Hematopoietic multipotent progenitor cell treated with erythropoietin and hydrocortisone succinate and interleukin-3 and kit ligand, for 6 days (in vitro differentiated cells): ENCODE measurements around the gene NPPB.
A peak's percentile ranks its signal among the peaks of the same experiment; 100 is the strongest.
"Not testable (repeated sequence)": the region's sequence is repeated elsewhere in the genome, so short reads cannot be mapped to it uniquely, and the experiment has no call there.

Source experiments
- DNase-seq: peaks from one replicate; pipeline ENCODE4 v3.0.0-alpha.2; 2015

Gene NPPB

GRCh38 chr1:11858613-11858967, at the start of gene NPPB:
Gene NPPB, minus strand, starts transcription at chr1:11858945. Its CDS starts 112 bp downstream, at chr1:11858833.
- no peak for DNase-seq

- DNase-seq: peak; percentile 98
Observed at GRCh38 chr1:11908095-11908675, 49.4 kb upstream of the NPPB start.

DNA sequence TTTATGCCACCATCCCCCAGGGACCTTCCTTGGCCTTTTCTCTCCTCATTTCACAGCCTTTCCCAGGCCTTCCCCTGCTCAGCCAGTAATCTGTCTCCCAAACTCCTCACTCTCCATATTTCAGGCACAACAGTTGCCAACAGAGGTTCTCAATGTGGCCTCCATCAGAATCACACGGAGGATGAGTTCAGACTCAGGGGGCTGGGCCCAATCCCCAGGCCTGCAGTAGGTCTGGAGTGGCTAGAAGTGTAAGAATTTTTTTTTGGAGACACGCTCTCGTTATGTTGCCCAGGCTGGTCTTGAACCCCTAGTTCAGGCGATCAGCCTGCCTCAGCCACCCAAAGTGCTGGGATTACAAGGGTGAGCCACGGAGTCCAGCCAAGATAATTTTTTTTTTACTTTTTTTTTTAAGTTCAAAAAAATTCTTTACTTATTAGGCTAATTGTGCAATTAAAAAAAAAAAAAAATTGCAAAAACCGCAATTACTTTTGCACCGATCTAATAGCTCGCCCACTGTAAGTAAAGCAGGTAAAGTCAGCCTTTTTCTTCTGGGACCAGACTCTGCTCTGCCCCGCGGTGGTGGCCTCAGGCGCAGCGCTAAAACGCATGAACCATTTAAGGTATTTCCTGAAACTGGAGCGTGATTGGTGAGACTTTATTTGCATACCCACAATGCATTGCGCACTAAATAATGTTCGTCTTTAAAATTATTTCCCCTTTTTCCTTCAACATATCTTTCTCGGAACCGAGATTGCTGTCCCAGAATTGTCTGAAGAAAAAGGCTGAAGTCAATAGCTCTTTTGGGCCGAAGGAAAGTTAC, 48.7 kb upstream of the NPPB start:
- peak; percentile 98 for DNase-seq

DNA sequence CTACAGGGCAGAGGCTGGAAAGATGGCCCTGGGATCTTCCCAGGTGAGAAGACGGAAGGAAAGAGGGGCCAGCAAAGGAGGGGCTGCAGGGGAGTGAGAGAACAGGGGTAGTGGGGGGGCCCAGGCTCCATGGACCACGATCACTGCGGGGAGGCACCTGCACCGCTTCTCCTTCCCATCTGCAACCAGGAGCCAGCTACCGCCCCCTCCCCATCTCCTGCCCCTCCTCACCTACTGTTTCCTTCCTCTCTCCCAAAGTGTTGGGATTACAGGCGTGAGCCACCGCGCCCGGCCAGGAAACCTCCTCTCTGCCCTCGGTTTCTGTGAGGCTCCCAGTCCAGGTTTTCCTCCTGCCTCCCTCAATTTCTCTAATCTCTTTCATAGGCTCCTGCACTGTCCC, 48.1 kb upstream of the NPPB start:
- no peak for DNase-seq

GRCh38 chr1:11904978-11905377, 46.2 kb upstream of the NPPB start:
- no peak for DNase-seq

DNA sequence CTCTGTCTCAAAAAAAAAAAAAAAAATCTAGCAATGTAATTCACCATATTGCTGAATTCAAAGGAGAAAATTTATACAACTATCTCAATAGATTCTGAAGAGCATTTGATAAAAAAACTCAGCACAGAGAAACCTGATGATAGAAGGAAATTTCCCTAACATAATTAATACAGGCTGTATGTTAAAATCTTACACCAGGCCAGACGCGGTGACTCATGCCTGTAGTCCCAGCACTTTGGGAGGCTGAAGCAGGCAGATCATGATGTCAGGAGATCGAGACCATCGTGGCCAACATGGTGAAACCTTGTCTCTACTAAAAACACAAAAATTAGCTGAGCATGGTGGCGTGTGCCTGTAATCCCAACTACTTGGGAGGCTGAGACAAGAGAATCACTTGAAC, 45.4 kb upstream of the NPPB start:
- DNase-seq: not testable (repeated sequence)

- DNase-seq: no peak
Observed at GRCh38 chr1:11903210-11903609, 44.5 kb upstream of the NPPB start.

- DNase-seq: not testable (repeated sequence)
Observed at GRCh38 chr1:11901446-11901845, 42.7 kb upstream of the NPPB start.

- peak; percentile 53 for DNase-seq
Observed at GRCh38 chr1:11898831-11899467, 40.2 kb upstream of the NPPB start.

DNA sequence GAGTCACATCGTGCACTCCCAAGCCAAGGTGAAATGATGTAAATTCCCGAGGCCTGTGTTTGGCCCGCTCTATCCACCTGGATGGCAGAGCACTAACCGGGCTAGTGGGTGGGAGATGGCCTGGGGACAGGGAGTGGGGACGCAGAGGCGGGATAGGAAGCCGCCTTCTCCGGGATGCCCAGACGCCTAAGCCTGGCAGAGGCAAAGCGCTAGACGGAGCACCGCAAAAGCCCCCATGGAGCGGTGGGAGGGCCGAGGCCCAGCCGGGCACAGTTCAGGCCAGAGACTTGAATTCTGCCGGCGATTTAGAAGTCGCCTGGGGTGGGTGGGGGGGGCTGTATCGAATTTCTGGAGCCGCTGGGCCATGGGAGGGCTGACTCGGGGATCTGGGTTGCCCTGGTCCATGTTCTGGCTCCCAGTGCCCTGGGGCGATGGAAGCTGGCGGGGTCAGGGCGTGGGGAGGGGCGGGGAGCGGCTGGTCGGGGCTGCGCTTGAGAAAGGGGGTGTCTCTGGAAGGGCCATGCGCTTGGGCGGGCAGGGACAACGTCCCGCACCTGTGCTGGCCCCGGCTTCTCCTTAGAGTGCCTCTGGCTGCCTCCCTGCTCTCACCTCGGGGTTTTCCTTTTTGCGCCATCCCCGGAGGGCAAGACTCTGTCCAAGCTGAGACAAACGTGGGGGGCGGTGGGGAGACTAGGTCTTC, 39.5 kb upstream of the NPPB start:
- DNase-seq: no peak

GRCh38 chr1:11894501-11894900, 35.8 kb upstream of the NPPB start:
- not testable (repeated sequence) for DNase-seq

- DNase-seq: peak; percentile 86
Observed at GRCh38 chr1:11893907-11894251, 35.1 kb upstream of the NPPB start.

- DNase-seq: no peak
Observed at GRCh38 chr1:11891433-11892186, 32.9 kb upstream of the NPPB start.

GRCh38 chr1:11888877-11889208, 30.1 kb upstream of the NPPB start:
- no peak for DNase-seq

DNA sequence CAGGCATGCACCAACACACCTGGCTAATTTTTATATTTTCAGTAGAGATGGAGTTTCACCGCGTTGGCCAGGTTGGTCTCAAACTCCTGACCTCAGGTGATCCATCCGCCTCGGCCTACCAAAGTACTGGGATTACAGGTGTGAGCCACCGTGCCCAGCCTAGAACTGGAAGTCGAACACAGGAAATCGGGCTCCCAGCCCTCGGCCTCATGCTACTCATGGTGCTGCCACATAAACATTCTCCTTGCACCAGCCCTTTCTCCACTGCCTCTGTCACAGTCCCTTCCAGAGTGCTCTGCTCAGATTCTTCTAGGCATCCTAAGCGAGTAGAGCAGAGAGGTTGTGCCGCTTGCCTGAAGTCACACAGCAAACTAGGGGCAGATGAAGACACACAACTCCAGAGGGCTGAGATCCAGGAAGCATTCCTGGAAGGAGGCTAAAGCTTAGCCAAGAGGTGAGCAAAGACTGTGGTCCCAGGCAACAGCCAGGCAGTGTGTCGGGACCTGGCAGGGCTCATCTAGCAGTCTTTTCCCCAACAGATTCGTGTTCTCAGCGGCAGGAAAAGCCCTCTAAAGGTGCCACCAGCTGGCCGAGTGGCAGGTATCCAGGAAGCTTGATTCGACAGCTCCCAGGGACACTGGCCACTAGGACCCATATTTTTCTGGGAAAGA, 29.6 kb upstream of the NPPB start:
- DNase-seq: no peak

- DNase-seq: no peak
Observed at GRCh38 chr1:11887666-11888007, 28.9 kb upstream of the NPPB start.

GRCh38 chr1:11886986-11887665, 28.4 kb upstream of the NPPB start:
- DNase-seq: no peak

DNA sequence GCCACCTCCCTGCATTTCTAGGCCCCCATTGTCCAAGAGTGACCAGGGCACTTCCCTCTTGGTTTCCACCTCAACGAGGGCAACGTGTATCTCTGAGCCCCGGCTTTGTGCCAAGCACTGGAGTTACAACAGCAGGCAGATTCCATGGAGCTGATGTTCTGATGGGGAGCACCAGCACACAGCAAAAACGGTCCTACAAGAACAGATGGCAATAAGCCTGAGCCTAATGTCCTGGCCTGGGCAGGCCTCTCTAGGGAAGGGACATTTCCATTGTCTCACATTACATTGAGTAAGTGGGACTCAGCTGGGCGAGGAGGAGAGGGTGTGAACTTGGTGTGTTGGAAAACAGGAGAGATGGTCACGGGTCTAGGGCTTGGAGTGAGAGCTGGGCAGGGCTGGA, 27.2 kb upstream of the NPPB start:
- DNase-seq: no peak

GRCh38 chr1:11882814-11883538, 24.2 kb upstream of the NPPB start:
- peak; percentile 97 for DNase-seq

DNA sequence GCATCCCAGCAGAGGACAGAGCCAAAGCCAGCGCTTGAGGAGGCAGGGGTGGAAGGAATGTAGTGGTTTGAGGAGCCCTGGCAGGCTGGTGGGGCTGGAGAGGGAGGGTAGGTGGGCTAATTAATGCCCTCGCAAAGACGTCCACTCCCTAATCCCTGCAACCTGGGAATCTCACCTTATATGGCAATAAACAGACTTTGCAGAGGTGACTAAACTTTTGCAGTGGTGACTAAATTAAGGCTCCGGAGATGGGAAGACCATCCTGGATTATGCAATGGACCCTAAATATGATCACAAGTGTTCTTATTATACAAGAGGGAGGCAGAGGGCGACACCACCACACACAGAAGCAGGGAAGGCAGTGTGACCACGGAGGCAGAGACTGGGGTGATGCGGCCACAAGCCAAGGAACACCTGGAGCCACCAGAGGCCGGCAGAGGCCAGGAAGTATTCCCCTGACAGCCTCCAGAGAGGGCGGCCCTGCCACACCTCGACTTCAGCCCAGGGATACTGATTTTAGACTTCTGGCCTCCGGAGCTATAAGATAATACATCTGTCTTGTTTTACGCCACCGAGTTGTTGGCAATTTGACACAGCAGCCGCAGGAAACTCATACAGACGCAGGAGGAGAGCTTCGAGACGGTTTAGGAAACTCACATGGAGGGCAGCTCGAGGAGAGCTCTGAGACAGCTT, 23.1 kb upstream of the NPPB start:
- peak; percentile 26 for DNase-seq
